ENCODE data around the gene PIP5K1B. TPM values are rescaled to one million over a fixed set of nuclear protein-coding genes. Genes with fewer than 3 reads are reported as not detected.

The PIP5K1B gene
- total RNA-seq, 1 donor from 2014 or later, result 0.87 TPM

GRCh38 chr9:68708513-68708912 lies 3.5 kb downstream of the PIP5K1B start:
- no peaks in the 10 kb centered on the region for H3K9me3 Mint-ChIP-seq
- no peak overlapping the region for H3K4me3 Mint-ChIP-seq
- DNase-seq (ENCODE audit: low spot score in 2 of 2, unreplicated experiment in 2 of 2), result no peak
- H3K36me3 Mint-ChIP-seq, result no peaks in the 10 kb centered on the region
- TF ChIP-seq CTCF (IDR thresholded peaks at IDR 0.05; ENCODE audit: unreplicated experiment), result no peak
- peaks cover 21% of the 10 kb centered on the region for H3K4me1 Mint-ChIP-seq
- no peak overlapping the region for H3K27ac Mint-ChIP-seq
- H3K27me3 Mint-ChIP-seq (ENCODE audit: low read depth), result peaks cover 79% of the 10 kb centered on the region

GRCh38 chr9:68709291-68710110 lies 4.5 kb downstream of the PIP5K1B start:
- Mint-ChIP-seq H3K27ac (no peak overlapping the region), H3K27me3 (ENCODE audit: low read depth) (peaks cover 78% of the 10 kb centered on the region), H3K36me3 (no peaks in the 10 kb centered on the region), H3K9me3 (no peaks in the 10 kb centered on the region), H3K4me3 (no peak overlapping the region), H3K4me1 (peaks cover 15% of the 10 kb centered on the region)
- TF ChIP-seq CTCF (IDR thresholded peaks at IDR 0.05; ENCODE audit: unreplicated experiment), result no peak
- DNase-seq (ENCODE audit: low spot score in 2 of 2, unreplicated experiment in 2 of 2), result no peak

GRCh38 chr9:68710111-68710471 lies 5.1 kb downstream of the PIP5K1B start:
- Mint-ChIP-seq H3K4me1 (peaks cover 13% of the 10 kb centered on the region), H3K4me3 (no peak overlapping the region), H3K36me3 (no peaks in the 10 kb centered on the region), H3K9me3 (no peaks in the 10 kb centered on the region), H3K27me3 (ENCODE audit: low read depth) (peaks cover 78% of the 10 kb centered on the region), H3K27ac (no peak overlapping the region)
- no peak for TF ChIP-seq CTCF (IDR thresholded peaks at IDR 0.05; ENCODE audit: unreplicated experiment)
- DNase-seq (ENCODE audit: low spot score in 2 of 2, unreplicated experiment in 2 of 2), result no peak

GRCh38 chr9:68711281-68711680 lies 6.2 kb downstream of the PIP5K1B start:
- Mint-ChIP-seq H3K36me3 (no peaks in the 10 kb centered on the region), H3K4me1 (peaks cover 7% of the 10 kb centered on the region), H3K9me3 (no peaks in the 10 kb centered on the region), H3K4me3 (no peak overlapping the region), H3K27ac (no peak overlapping the region), H3K27me3 (ENCODE audit: low read depth) (peaks cover 76% of the 10 kb centered on the region)
- no peak for DNase-seq (ENCODE audit: low spot score in 2 of 2, unreplicated experiment in 2 of 2)
- no peak for TF ChIP-seq CTCF (IDR thresholded peaks at IDR 0.05; ENCODE audit: unreplicated experiment)

GRCh38 chr9:68711932-68712331 lies 6.9 kb downstream of the PIP5K1B start:
- Mint-ChIP-seq H3K27ac (no peak overlapping the region), H3K4me1 (peaks cover 1% of the 10 kb centered on the region), H3K4me3 (no peak overlapping the region), H3K27me3 (ENCODE audit: low read depth) (peaks cover 75% of the 10 kb centered on the region), H3K36me3 (no peaks in the 10 kb centered on the region), H3K9me3 (no peaks in the 10 kb centered on the region)
- TF ChIP-seq CTCF (IDR thresholded peaks at IDR 0.05; ENCODE audit: unreplicated experiment), result no peak
- no peak for DNase-seq (ENCODE audit: low spot score in 2 of 2, unreplicated experiment in 2 of 2)

All from mesothelial cell of epicardium (in vitro differentiated cells).